ENCODE measurements around the gene YPEL2. TPM values are rescaled to one million over a fixed set of nuclear protein-coding genes. Genes with fewer than 3 reads are reported as not detected.
A peak's percentile ranks its signal among the peaks of the same experiment; 100 is the strongest.

Gene YPEL2
- total and polyA plus RNA-seq, 4 donors, result 7.8 to 47.0 (median 11.4) TPM

DNA sequence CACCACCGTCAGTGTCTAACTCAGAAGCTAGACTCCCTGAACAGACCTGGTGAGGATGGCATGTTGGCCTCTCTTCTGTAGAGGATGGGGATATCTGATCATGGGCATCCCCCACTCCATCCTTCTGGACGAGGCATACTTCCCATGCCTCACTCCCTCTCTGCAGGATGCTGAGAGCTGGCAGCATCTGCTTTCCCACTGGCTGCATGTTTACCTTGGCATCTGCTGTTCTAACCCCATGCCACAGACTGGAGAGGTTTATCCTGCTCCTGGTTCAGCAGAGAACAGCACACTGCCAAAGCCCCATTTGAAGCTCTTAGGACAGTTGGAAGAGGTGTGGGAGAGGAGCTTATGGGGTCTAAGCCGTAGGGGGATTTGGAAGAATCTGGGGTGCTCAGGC is 46.0 kb downstream of the YPEL2 start:
- Histone ChIP-seq H3K27ac (ENCODE audit: low read depth in 1 of 2, low read length in 1 of 2) (peak overlapping the region; percentile 67 to 89), H3K4me1 (ENCODE audit: control insufficient read depth in 5 of 5, insufficient read depth in 5 of 5, low read length in 5 of 5) (peaks cover 0 to 78% (median 18%) of the 10 kb centered on the region in 5 donors), H3K9me3 (ENCODE audit: control insufficient read depth in 4 of 4, insufficient read depth in 3 of 4, low read length in 3 of 4) (no peaks in the 10 kb centered on the region), H3K9ac (ENCODE audit: insufficient read depth in 1 of 2, low read length in 2 of 2) (no peak overlapping the region), H3K4me3 (no peak overlapping the region), H3K36me3 (ENCODE audit: control insufficient read depth in 4 of 4, insufficient read depth in 4 of 4, low read length in 4 of 4) (no peaks in the 10 kb centered on the region), H3K27me3 (ENCODE audit: control insufficient read depth in 3 of 3, insufficient read depth in 3 of 3, low read length in 2 of 3) (no peaks in the 10 kb centered on the region)
- ATAC-seq (ENCODE audit: insufficient read depth, low FRiP score) (no peak), DNase-seq (no peak)
- TF ChIP-seq, protein P1, sequence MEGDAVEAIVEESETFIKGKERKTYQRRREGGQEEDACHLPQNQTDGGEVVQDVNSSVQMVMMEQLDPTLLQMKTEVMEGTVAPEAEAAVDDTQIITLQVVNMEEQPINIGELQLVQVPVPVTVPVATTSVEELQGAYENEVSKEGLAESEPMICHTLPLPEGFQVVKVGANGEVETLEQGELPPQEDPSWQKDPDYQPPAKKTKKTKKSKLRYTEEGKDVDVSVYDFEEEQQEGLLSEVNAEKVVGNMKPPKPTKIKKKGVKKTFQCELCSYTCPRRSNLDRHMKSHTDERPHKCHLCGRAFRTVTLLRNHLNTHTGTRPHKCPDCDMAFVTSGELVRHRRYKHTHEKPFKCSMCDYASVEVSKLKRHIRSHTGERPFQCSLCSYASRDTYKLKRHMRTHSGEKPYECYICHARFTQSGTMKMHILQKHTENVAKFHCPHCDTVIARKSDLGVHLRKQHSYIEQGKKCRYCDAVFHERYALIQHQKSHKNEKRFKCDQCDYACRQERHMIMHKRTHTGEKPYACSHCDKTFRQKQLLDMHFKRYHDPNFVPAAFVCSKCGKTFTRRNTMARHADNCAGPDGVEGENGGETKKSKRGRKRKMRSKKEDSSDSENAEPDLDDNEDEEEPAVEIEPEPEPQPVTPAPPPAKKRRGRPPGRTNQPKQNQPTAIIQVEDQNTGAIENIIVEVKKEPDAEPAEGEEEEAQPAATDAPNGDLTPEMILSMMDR (IDR thresholded peaks at IDR 0.05; ENCODE audit: control extremely low read depth, extremely low read depth), result no peak
- 74 to 90% methylated on average over 3 of the region's 3 CpGs for WGBS, 2 donors

DNA sequence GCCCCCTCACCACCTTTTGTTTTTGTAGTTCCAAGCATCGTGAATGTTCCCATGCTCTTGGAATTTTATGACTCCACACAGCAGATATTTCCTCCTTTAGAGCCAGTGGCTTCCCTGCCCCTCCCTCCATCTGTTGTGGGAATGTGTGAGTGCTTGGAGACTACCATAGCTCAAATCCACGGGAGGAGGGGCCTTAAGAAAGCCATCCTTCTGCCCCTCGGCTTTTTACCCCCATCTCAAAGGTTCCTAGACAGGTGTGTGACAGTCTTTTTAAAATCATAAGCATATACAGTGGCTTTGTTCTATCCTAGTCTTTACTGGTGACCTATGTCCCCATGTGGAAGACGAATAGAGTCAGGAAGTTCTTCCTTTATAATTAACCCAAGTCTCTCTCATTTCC is 47.2 kb downstream of the YPEL2 start:
- no peak overlapping the region for H3K9ac ChIP-seq (ENCODE audit: insufficient read depth in 1 of 2, low read length in 2 of 2)
- TF ChIP-seq, protein P1 (IDR thresholded peaks at IDR 0.05; ENCODE audit: control extremely low read depth, extremely low read depth), result no peak
- DNase-seq, result peak in 1 of 3 donors; percentile 33

DNA sequence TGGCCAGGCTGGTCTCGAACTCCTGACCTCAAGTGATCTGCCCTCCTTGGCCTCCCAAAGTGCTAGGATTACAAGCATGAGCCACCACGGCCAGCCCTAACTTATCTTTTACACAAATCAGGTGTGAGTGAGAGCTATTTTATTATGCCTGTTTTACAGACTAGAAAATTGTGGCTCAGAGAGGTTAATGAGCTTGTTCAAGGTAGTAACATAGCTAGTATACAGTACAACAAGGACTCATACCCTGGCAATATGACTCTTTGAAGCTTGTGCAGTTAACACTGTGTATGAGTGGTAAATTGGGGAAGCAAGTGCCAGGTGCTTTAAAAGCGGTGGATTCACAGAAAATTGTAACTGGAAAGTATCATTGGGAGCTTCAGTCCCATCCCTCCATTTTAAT is 49.0 kb downstream of the YPEL2 start:
- no peaks in the 10 kb centered on the region for H3K36me3 ChIP-seq (ENCODE audit: control insufficient read depth in 4 of 4, insufficient read depth in 4 of 4, low read length in 4 of 4)
- H3K4me3 ChIP-seq, result no peak overlapping the region
- no peaks in the 10 kb centered on the region for H3K27me3 ChIP-seq (ENCODE audit: control insufficient read depth in 3 of 3, insufficient read depth in 3 of 3, low read length in 2 of 3)
- DNase-seq (no peak), ATAC-seq (ENCODE audit: insufficient read depth, low FRiP score) (no peak)
- TF ChIP-seq, protein P1 (IDR thresholded peaks at IDR 0.05; ENCODE audit: control extremely low read depth, extremely low read depth), result no peak
- no peaks in the 10 kb centered on the region for H3K9me3 ChIP-seq (ENCODE audit: control insufficient read depth in 4 of 4, insufficient read depth in 3 of 4, low read length in 3 of 4)
- peak overlapping the region in 1 of 2 donors; percentile 55 for H3K27ac ChIP-seq (ENCODE audit: low read depth in 1 of 2, low read length in 1 of 2)
- 88 to 97% methylated on average over 3 of the region's 3 CpGs for WGBS, 2 donors
- H3K4me1 ChIP-seq (ENCODE audit: control insufficient read depth in 5 of 5, insufficient read depth in 5 of 5, low read length in 5 of 5), result peaks cover 0 to 53% (median 4%) of the 10 kb centered on the region in 5 donors
- H3K9ac ChIP-seq (ENCODE audit: insufficient read depth in 1 of 2, low read length in 2 of 2), result no peak overlapping the region

More for the DNA sequence above, 47.2 kb downstream of the YPEL2 start:
- H3K9me3 ChIP-seq (ENCODE audit: control insufficient read depth in 4 of 4, insufficient read depth in 3 of 4, low read length in 3 of 4), result no peaks in the 10 kb centered on the region
- peaks cover 0 to 66% (median 8%) of the 10 kb centered on the region in 5 donors for H3K4me1 ChIP-seq (ENCODE audit: control insufficient read depth in 5 of 5, insufficient read depth in 5 of 5, low read length in 5 of 5)
- H3K27ac ChIP-seq (ENCODE audit: low read depth in 1 of 2, low read length in 1 of 2), result peak overlapping the region; percentile 60 to 89
- no peaks in the 10 kb centered on the region for H3K36me3 ChIP-seq (ENCODE audit: control insufficient read depth in 4 of 4, insufficient read depth in 4 of 4, low read length in 4 of 4)
- 54 to 66% methylated on average over 4 of the region's 4 CpGs for WGBS, 2 donors
- H3K4me3 ChIP-seq, result no peak overlapping the region
- no peak for ATAC-seq (ENCODE audit: insufficient read depth, low FRiP score)
- H3K27me3 ChIP-seq (ENCODE audit: control insufficient read depth in 3 of 3, insufficient read depth in 3 of 3, low read length in 2 of 3), result no peaks in the 10 kb centered on the region

All from lung (tissue), 12 donors.